Neural cell (in vitro differentiated cells): ENCODE data around the gene TBCK.

Source experiments
- EP300 ChIP-seq: fragments of 450-650 bp; conservative IDR thresholded peaks from 2 replicates; pipeline ENCODE4 v1.6.1; 2014; ENCODE audit warnings: antibody characterized with exemption, mild to moderate bottlenecking, moderate library complexity; ENCODE audit not compliant: poor library complexity, severe bottlenecking
- EZH2 ChIP-seq: fragments of 200-600, 300-800 bp; shearing (Covaris generic), sonication (generic); IDR thresholded peaks from 2 replicates; pipeline ENCODE4 v1.6.1; 2014; ENCODE audit warnings: antibody characterized with exemption, low read length, borderline replicate concordance, mild to moderate bottlenecking; ENCODE audit not compliant: insufficient read depth, poor library complexity, severe bottlenecking
- MXI1 ChIP-seq: fragments of 450-650 bp; conservative IDR thresholded peaks from 2 replicates; pipeline ENCODE4 v1.6.1; 2014; ENCODE audit warnings: antibody characterized with exemption, mild to moderate bottlenecking; ENCODE audit not compliant: poor library complexity, severe bottlenecking
- POLR2AphosphoS5 ChIP-seq: IDR thresholded peaks from 2 replicates; pipeline ENCODE4 v1.6.1; 2012
- RAD21 ChIP-seq: fragments of 450-650 bp; conservative IDR thresholded peaks from 2 replicates; pipeline ENCODE4 v1.6.1; 2014; ENCODE audit warnings: antibody characterized with exemption, mild to moderate bottlenecking, moderate library complexity
- SMC3 ChIP-seq: fragments of 450-650 bp; conservative IDR thresholded peaks from 2 replicates; pipeline ENCODE4 v1.6.1; 2014; ENCODE audit warnings: antibody characterized with exemption, mild to moderate bottlenecking, moderate library complexity; ENCODE audit not compliant: poor library complexity
- TAF1 ChIP-seq: IDR thresholded peaks from 2 replicates; pipeline ENCODE4 v1.6.1; 2012; ENCODE audit warnings: low read depth
- TF ChIP-seq, protein P1 (sequence below): fragments of 450-650 bp; IDR thresholded peaks from 2 replicates; pipeline ENCODE4 v1.5.1; 2014; ENCODE audit warnings: antibody characterized with exemption, mild to moderate bottlenecking, moderate library complexity; ENCODE audit not compliant: poor library complexity, severe bottlenecking
- TF ChIP-seq, protein P2 (sequence below): IDR thresholded peaks from 2 replicates; pipeline ENCODE4 v1.6.1; 2012; ENCODE audit warnings: borderline replicate concordance

GRCh38 chr4:106105697-106106096 is 210.3 kb downstream of the TBCK start:
- TF ChIP-seq RAD21 (no peak), EP300 (no peak), POLR2AphosphoS5 (no peak), EZH2 (no peak), TAF1 (no peak), SMC3 (no peak), MXI1 (no peak)
- TF ChIP-seq, protein P1, sequence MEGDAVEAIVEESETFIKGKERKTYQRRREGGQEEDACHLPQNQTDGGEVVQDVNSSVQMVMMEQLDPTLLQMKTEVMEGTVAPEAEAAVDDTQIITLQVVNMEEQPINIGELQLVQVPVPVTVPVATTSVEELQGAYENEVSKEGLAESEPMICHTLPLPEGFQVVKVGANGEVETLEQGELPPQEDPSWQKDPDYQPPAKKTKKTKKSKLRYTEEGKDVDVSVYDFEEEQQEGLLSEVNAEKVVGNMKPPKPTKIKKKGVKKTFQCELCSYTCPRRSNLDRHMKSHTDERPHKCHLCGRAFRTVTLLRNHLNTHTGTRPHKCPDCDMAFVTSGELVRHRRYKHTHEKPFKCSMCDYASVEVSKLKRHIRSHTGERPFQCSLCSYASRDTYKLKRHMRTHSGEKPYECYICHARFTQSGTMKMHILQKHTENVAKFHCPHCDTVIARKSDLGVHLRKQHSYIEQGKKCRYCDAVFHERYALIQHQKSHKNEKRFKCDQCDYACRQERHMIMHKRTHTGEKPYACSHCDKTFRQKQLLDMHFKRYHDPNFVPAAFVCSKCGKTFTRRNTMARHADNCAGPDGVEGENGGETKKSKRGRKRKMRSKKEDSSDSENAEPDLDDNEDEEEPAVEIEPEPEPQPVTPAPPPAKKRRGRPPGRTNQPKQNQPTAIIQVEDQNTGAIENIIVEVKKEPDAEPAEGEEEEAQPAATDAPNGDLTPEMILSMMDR: no peak
- TF ChIP-seq, protein P2, sequence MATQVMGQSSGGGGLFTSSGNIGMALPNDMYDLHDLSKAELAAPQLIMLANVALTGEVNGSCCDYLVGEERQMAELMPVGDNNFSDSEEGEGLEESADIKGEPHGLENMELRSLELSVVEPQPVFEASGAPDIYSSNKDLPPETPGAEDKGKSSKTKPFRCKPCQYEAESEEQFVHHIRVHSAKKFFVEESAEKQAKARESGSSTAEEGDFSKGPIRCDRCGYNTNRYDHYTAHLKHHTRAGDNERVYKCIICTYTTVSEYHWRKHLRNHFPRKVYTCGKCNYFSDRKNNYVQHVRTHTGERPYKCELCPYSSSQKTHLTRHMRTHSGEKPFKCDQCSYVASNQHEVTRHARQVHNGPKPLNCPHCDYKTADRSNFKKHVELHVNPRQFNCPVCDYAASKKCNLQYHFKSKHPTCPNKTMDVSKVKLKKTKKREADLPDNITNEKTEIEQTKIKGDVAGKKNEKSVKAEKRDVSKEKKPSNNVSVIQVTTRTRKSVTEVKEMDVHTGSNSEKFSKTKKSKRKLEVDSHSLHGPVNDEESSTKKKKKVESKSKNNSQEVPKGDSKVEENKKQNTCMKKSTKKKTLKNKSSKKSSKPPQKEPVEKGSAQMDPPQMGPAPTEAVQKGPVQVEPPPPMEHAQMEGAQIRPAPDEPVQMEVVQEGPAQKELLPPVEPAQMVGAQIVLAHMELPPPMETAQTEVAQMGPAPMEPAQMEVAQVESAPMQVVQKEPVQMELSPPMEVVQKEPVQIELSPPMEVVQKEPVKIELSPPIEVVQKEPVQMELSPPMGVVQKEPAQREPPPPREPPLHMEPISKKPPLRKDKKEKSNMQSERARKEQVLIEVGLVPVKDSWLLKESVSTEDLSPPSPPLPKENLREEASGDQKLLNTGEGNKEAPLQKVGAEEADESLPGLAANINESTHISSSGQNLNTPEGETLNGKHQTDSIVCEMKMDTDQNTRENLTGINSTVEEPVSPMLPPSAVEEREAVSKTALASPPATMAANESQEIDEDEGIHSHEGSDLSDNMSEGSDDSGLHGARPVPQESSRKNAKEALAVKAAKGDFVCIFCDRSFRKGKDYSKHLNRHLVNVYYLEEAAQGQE: no peak
